VCaP (cell line): ENCODE data around the gene HAUS8.

ENCODE experiments used
- H3K27ac ChIP-seq: fragments of 450-650 bp; 2 replicates; pipeline ENCODE4 v1.5.1; 2017
- TF ChIP-seq, protein P1 (sequence below): fragments of 450-650 bp; conservative IDR thresholded peaks from 2 replicates; pipeline ENCODE4 v1.5.1; 2017; ENCODE audit warnings: mild to moderate bottlenecking, moderate library complexity

The HAUS8 gene

DNA sequence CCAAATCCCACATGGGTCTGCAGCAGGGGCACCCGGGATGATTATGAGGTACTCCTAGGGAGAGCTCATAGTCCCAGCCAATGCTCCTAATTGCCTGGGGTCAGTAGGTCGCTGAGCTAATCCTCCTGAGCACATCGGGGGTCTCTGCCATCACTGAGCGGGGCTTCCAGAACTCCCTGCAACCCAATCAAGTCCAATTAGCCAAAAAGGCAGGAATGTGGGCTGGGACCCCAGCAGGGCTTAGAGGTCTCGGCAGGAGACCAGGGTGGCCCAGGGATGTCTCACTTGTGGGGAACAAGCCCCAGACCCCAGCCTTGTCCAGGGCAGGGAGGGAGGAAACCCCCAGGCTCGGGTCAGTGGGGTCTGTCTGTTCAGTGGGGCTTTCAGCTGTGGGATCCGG is 31.5 kb downstream of the HAUS8 start:
- H3K27ac ChIP-seq, result no peak overlapping the region; the same call in 1 of the 2 replicates
- TF ChIP-seq, protein P1, sequence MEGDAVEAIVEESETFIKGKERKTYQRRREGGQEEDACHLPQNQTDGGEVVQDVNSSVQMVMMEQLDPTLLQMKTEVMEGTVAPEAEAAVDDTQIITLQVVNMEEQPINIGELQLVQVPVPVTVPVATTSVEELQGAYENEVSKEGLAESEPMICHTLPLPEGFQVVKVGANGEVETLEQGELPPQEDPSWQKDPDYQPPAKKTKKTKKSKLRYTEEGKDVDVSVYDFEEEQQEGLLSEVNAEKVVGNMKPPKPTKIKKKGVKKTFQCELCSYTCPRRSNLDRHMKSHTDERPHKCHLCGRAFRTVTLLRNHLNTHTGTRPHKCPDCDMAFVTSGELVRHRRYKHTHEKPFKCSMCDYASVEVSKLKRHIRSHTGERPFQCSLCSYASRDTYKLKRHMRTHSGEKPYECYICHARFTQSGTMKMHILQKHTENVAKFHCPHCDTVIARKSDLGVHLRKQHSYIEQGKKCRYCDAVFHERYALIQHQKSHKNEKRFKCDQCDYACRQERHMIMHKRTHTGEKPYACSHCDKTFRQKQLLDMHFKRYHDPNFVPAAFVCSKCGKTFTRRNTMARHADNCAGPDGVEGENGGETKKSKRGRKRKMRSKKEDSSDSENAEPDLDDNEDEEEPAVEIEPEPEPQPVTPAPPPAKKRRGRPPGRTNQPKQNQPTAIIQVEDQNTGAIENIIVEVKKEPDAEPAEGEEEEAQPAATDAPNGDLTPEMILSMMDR, result no peak

DNA sequence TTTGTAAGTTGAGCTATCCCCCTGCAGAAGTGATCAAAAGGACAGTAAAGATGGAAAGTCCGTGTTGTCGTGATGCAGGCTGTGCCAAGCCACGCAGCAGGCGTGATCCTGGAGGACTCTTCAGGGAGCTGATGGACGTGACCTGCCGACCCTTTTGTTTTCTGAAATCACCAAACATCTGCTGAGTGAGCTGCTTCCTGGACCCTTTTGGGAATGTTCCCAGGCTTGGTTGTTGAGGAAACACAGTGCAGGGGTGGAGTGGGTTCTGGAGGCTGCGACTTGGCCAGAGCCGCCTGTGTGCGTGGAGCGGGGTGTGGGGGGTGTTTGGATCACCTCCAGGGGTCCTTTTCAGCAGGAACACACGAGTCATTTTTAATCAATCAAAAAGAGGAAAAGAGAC is 33.3 kb downstream of the HAUS8 start:
- TF ChIP-seq, protein P1, result no peak
- H3K27ac ChIP-seq, result peak overlapping the region; percentile 70

DNA sequence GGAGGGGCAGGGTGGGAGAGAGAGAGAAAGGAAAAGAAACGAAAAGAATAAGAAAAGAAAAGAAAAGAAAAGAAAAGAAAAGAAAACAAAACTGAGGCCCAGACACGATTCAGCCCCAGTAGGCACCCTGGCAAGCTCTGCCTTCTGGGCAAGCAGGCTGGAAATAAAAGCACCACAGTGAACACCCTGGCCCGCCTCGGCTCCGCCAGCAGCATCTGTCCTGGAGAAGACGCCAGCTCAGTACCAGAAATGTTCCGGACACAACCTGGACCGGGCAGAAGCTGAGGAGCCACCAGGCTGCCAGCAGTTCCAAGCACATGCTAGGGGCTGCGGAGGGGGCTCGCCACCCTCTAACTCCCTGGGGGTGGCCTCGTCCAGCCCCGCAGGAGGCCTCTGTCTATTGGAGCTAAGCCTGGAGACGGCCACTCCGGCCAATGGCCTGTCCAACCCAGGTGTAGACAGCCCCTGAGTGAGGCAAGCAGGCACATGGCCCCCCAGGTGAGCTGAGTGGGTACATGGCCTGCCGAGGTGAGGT is 37.2 kb downstream of the HAUS8 start:
- TF ChIP-seq, protein P1, result no peak
- no peak overlapping the region for H3K27ac ChIP-seq

DNA sequence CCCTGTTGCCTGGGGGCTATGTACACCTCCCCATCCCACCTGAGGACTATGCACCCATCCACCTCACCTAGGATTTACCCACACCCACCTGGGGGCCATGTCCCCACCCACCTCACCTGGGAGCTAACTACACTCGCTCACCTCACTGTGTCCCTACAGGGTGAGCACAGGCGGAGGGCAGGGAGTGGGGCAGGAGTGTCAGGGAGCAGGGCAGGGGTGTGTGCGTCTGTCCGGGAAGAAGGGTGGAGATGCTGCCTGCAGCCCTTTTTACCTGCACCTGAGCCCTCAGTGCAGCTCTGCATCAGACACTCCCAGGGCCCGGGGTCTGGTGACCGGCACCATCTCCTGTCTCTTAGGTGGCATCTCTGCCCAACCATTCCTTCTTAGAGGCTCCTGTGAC is 38.1 kb downstream of the HAUS8 start:
- TF ChIP-seq, protein P1, result no peak
- no peak overlapping the region for H3K27ac ChIP-seq

DNA sequence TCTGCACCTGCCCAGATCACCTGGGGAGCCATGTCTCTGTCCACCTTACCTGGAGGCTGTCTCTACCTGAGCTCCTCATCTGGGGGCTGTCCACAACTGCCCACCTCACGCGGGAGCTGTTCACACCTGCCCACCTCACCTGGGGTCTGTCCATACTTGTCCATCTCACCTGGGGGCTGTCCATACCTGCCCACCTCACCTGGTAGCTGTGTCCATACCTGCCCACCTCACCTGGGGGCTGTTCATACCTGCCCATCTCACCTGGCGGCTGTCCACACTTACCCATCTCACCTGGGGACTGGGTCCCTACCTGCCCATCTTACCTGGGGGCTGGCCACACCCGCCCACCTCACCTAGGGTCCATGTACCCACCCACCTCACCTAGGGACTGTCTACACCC is 38.6 kb downstream of the HAUS8 start:
- no peak overlapping the region for H3K27ac ChIP-seq
- TF ChIP-seq, protein P1, result no peak

DNA sequence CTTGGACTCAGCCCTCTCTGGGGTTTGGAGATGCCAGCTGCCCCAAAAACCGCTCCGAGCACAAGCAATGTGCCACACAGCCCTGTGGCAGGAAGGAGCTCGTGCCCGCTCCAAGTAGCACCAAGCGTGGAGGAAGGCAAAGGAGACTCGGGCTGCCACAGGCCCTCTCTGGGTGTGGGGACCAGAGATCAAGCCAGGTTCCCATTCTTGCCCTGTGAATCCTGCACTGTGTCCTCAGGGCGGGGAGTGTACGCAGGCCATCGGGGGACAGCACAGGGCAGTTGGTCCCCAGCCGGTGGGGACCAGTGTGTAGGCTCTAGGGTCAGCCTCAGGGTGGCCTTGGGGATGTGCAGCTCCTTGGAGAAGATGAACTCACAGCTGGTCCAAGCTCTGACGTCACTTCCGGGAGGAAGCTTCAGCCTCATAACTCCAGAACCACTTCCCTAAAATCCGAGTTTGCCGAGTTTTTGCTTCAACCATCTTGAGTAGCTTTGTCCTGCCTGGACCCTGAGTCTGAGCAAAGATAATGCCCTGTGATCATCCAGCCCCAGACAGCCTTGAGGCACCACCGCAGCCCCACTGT is 39.3 kb downstream of the HAUS8 start:
- TF ChIP-seq, protein P1, result no peak
- no peak overlapping the region for H3K27ac ChIP-seq

DNA sequence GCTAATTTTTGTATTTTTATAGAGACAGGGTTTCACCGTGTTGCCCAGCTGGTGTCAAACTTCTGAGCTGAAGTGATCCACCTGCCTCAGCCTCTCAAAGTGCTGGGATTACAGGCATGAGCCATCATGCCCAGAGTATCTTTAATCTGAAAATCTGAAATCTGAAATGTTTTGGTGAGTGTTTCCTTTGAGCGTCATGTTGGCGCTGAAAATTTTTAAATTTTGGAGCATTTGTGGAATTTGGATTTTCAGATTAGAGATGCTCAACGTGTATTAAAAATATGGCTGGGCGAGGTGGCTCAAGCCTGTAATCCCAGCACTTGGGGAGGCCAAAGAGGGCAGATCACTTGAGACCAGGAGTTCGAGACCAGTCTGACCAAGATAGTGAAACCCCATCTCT is 43.5 kb downstream of the HAUS8 start:
- H3K27ac ChIP-seq, result no peak overlapping the region
- TF ChIP-seq, protein P1, result no peak
